Caki2 (cell line): ENCODE results near the gene CDKAL1. TPM values are rescaled to one million over a fixed set of nuclear protein-coding genes. Genes with fewer than 3 reads are reported as not detected.
"Not testable (repeated sequence)": the region's sequence is repeated elsewhere in the genome, so short reads cannot be mapped to it uniquely, and the experiment has no call there.

ENCODE experiments used
- DNase-seq: peaks from one replicate; pipeline ENCODE4 v3.0.0-alpha.2; 2015; ENCODE audit warnings: low read depth
- in situ Hi-C: cut with HindIII; loops from 2 replicates; pipeline ENCODE4 v1.10.0; 2016; ENCODE audit warnings: low sequenced_read_pairs, low pct_unique_long_range_greater_than_20kb, mixed read lengths
- total RNA-seq: library from RNA; depleted of rRNA; stranded (reverse); fragments of >200 nt; shearing (Covaris generic); gene quantifications from 2 replicates; pipeline ENCODE4 v1.2.3, GENCODE V29; 2014; ENCODE audit warnings: low replicate concordance

CDKAL1 gene
- total RNA-seq, 1 experiment from 2014 or later, result 40.9 TPM

GRCh38 chr6:21024616-21025015 is 490.4 kb downstream of the CDKAL1 start:
- in situ Hi-C loops, result no loop called here
- DNase-seq, result no peak

GRCh38 chr6:21026576-21027273 is 492.5 kb downstream of the CDKAL1 start:
- in situ Hi-C loops, result no loop called here
- no peak for DNase-seq

DNA sequence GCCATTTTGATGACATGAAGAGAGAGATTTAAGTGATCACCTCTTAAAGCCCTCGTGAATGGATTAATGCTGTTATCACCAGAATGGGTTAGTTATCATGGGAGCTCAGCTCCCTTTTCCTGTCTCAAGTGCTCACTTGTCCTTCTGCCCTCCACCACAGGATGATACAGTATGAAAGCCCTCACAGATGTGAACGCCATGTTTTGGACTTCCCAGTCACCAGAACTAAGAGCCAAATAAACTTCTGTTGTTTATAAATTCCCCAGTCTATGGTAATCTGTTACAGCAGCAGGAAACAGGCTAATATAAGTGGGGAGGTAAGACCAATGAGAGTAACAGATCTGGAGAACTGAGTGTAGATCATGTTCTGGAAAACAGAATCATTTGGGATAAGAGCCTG is 493.2 kb downstream of the CDKAL1 start:
- DNase-seq, result no peak
- in situ Hi-C loops, result no loop called here

- in situ Hi-C loops, result no loop called here
- no peak for DNase-seq
Observed at GRCh38 chr6:21031182-21031581, 496.9 kb downstream of the CDKAL1 start.

GRCh38 chr6:21033084-21033483 is 498.8 kb downstream of the CDKAL1 start:
- no peak for DNase-seq
- in situ Hi-C loops, result no loop called here

GRCh38 chr6:21033575-21034026 is 499.3 kb downstream of the CDKAL1 start:
- no peak for DNase-seq
- in situ Hi-C loops, result no loop called here

GRCh38 chr6:21034345-21034744 is 500.1 kb downstream of the CDKAL1 start:
- in situ Hi-C loops, result no loop called here
- no peak for DNase-seq

- no peak for DNase-seq
- in situ Hi-C loops, result no loop called here
Observed at GRCh38 chr6:21037453-21037852, 503.2 kb downstream of the CDKAL1 start.

- no peak for DNase-seq
- in situ Hi-C loops, result no loop called here
Observed at GRCh38 chr6:21039926-21040325, 505.7 kb downstream of the CDKAL1 start.

DNA sequence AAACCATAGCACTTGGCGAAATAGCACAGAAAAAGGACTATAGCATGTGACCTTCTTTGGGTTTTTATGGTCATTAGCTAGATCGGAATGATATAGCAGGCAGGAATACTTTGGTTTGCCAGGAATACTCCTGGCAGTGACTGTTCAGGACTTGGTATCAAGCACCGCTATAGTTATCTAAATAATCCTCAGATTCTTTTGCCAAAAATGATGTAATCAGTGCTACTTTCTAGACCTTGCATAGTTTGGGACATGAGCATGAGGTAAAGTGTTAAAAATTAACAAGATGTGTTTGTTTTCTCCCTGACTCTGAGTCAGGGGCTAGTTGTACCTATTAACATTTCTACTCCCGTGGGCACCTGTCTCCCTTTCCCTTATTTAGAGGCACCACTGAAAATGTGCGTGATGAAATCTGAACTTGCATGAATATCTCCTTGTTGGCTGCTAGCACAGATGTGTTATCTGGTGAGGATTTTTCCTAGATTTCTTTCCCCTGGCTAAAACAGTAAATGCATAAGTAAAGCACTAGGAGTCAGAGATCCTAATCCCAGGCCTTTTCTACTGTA is 511.0 kb downstream of the CDKAL1 start:
- in situ Hi-C loops, result no loop called here
- DNase-seq, result peak; percentile 91

GRCh38 chr6:21046276-21046675 is 512.0 kb downstream of the CDKAL1 start:
- in situ Hi-C loops, result no loop called here
- peak; percentile 92 for DNase-seq

DNA sequence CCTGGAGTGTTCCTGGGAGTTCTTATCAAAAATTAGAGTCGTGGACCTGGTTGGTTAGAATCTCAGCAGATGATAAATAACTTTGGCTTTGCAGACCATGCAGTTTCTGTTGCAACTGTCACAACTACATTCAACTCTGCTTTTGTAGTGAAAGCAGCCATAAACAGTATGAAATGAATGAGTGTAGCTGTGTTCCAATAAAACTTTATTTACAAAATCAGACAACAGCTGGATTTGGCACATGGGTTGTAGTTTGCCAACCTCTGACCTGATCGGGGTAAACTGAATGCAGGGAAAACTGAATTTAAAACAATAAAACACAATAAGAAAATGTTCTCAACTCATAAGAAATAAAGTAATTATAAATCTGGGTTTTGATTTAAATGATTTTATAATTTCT is 513.8 kb downstream of the CDKAL1 start:
- in situ Hi-C loops, result no loop called here
- DNase-seq, result no peak

DNA sequence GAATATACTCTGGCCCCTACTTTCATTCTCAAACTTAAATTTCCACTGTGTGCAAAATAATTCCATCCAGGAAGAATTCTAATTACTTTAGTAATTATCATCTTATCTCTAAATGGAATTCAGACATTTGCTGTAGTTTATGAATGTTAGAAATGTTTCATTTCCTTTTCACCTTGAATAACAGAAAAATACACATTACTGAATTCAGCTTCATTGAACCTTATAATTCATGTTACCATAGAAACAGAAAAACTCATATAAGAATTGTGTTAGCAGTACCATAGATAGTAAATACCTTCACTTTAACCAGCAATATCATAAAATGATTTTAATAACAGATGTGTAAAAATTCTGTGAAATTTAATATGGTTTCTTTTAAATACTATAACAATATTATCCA is 514.9 kb downstream of the CDKAL1 start:
- no peak for DNase-seq
- in situ Hi-C loops, result no loop called here

GRCh38 chr6:21049572-21049971 is 515.3 kb downstream of the CDKAL1 start:
- in situ Hi-C loops, result no loop called here
- DNase-seq, result no peak

DNA sequence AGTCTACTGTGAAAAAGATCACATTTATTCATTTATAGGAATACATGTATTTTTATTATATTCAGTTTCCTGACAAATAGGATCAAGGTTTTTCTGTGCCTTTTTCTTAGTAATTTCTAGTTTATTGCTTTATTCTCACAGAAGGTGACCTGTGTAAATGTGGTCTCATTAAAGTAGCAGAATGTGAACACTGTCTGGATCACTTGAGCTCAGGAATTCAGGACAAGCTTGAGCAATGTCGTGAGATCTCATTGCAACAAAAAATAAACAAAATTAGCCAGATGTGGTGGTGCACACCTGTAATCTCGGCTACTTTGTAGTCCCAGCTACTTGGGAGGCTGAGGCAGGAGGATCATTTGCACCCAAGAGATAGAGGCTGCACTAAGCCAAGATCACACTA is 516.7 kb downstream of the CDKAL1 start:
- in situ Hi-C loops, result no loop called here

GRCh38 chr6:21051777-21052176 is 517.5 kb downstream of the CDKAL1 start:
- in situ Hi-C loops, result no loop called here

More for the DNA sequence above, 516.7 kb downstream of the CDKAL1 start:
- peak; percentile 30 for DNase-seq

GRCh38 chr6:21053612-21054011 is 519.4 kb downstream of the CDKAL1 start:
- in situ Hi-C loops, result no loop called here
- no peak for DNase-seq

More at GRCh38 chr6:21051777-21052176, 517.5 kb downstream of the CDKAL1 start:
- no peak for DNase-seq

DNA sequence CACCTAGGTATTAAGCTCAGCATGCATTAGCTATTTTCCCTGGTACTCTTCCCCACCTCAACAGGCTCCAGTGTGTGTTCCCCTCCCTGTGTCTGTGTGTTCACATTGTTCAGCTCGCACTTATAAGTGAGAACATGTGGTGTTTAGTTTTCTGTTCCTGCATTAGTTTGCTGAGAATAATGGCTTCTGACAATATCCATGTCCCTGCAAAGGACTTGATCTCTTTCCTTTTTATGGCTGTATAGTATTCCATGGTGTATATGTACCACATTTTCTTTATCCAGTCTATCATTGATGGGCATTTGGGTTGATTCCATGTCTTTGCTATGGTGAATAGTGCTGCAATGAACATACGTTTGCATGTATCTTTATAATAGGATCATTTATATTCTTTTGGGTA is 521.2 kb downstream of the CDKAL1 start:
- DNase-seq, in situ Hi-C loops: not testable (repeated sequence)

DNA sequence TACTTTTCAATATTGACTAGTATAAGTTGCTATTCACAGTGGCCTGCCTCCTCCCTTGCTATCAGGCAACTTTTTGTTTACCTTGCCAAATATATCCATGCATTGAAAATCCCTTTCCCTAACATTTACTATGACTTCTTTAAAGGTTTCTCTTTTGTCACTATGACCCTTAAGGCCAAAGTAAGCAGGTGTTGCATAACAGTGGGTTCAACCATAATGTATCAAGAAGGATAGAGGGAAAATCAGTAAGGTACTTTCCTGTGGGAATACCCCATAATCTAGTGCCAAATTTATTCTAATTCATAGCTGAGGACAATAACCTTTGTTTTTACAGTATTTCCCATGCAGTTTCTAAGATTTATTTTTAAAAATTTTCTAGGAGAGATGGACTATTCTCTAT is 527.6 kb downstream of the CDKAL1 start:
- no peak for DNase-seq
- in situ Hi-C loops, result no loop called here

GRCh38 chr6:21064756-21065340 is 530.6 kb downstream of the CDKAL1 start:
- in situ Hi-C loops, result no loop called here
- no peak for DNase-seq
